Right lobe of liver (tissue), 6 donors: ENCODE measurements around the gene C3orf22. TPM values are rescaled to one million over a fixed set of nuclear protein-coding genes. Genes with fewer than 3 reads are reported as not detected.

Experiments used
- ATAC-seq, 4 donors: fragments of 200-7000 bp; cut with Tn5 transposase; one replicate each; pipeline ENCODE4 v1.9.1; 2020; ENCODE audit warnings: mild to moderate bottlenecking in 4 of 4, moderate library complexity in 4 of 4
- DNase-seq, 3 donors: peaks; one replicate each; pipeline ENCODE4 v3.0.0-alpha.2; 2020
- H3K27ac ChIP-seq, 3 donors: fragments of 200-600 bp; one replicate each; pipeline ENCODE4 v1.8.0; 2022
- H3K27me3 ChIP-seq, 2 donors: fragments of 200-600 bp; one replicate each; pipeline ENCODE4 v1.8.0; 2022
- H3K36me3 ChIP-seq, 4 donors: fragments of 200-600 bp; sonication (generic) in 1 of 4; one replicate each; pipeline versions ENCODE4 v1.5.1 to v1.8.0; 2017 to 2022; ENCODE audit warnings: control low read depth in 1 of 4
- H3K4me1 ChIP-seq, 4 donors: fragments of 200-600 bp; sonication (generic) in 1 of 4; one replicate each; pipeline versions ENCODE4 v1.5.1 to v1.8.0; 2017 to 2022; ENCODE audit warnings: control low read depth in 1 of 4
- H3K4me3 ChIP-seq, 3 donors: fragments of 200-600 bp; one replicate each; pipeline ENCODE4 v1.8.0; 2022
- H3K9me3 ChIP-seq, 4 donors: fragments of 200-600 bp; sonication (generic) in 1 of 4; one replicate each; pipeline versions ENCODE4 v1.5.1 to v1.8.0; 2017 to 2022; ENCODE audit warnings: control low read depth in 1 of 4
- CTCF ChIP-seq, 4 donors: fragments of 200-600 bp in 3 of 4; fragments of 450-650 bp in 1 of 4; IDR thresholded peaks; one replicate each; pipeline versions ENCODE4 v1.5.1 to v1.8.0; 2016 to 2022; ENCODE audit warnings: antibody characterized with exemption in 4 of 4, mild to moderate bottlenecking in 2 of 4
- POLR2A ChIP-seq: fragments of 450-650 bp; IDR thresholded peaks from one replicate; pipeline ENCODE4 v1.6.1; 2017; ENCODE audit warnings: antibody characterized with exemption, mild to moderate bottlenecking
- WGBS: methylation state at CpG from one replicate; pipeline ENCODE4 v1.1.6; 2018; ENCODE audit warnings: low coverage, low lambda C conversion rate; ENCODE audit not compliant: insufficient coverage; ENCODE audit errors: missing lambda C conversion rate; 5-methylcytosine and 5-hydroxymethylcytosine counted together
- intact Hi-C, 2 donors: fragments of 100-400 bp; cut with DNase I; formaldehyde crosslinking; loops; one replicate each; pipeline versions ENCODE4 v1.11.2 to v1.14.1; 2022
- total RNA-seq, 6 experiments: library from RNA; depleted of rRNA in 2 of 6; stranded (reverse); fragments of >200 nt in 2 of 6; fragmentation: NEBNext Ultra II Directional in 3 of 6; extraction: Animal tissue kit (Norgen Biotek cat#: 25700) in 3 of 6; gene quantifications; one replicate each; pipeline versions ENCODE4 v1.1.0 to v1.2.4, GENCODE V29; 2016 to 2023
- donor health status: DM: no; HTN: yes; CAD: no.
- donor health status: DM: no; HTN: no; CAD: no.
- donor health status: DM: no; HTN: no; CAD: no.
- donor health status: DM: no; HTN: yes; CAD: no.
- donor health status: DM: no; HTN: yes; CAD: no.

Gene C3orf22
- total RNA-seq, 6 experiments from 2014 or later = not detected

DNA sequence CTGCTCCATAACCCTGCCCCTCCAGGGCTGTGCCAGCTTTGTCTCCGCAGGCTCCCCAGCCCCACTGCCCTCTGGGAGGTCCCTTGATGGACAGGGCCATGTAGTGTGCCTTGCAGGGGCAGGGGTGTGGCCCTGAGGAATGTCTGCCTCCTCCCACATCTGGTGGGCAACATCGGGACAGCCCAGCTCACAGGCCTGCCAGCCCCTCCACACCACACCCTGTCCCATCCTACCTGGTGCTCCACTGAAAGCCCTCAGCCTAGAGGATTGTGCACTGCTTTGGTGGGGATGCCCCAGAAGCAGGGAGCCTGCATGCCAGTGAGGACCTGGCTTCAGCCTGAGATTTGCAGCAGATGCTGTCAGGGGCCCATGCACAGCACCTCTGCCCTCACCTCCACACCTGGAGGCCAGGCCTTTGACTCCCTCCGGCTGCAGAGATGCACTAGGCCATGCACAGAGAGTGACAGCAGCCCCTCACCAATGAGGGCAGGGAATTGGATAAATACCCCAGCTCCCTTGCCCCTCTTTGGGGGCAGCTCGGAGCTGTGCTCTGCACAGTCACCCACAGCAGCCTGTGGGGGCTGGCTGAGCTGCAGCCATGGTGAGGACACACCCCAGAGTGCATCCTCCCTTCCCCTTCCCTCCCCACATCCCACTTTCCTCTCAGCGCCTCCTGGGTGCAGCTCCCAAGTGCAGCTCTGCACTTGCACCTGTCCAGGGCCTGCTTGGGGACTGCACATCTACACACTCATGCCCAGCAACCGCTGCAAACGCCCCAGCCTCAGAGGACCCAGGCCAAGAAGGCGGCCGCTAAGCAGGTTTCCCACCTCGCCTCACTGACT, 2.7 kb downstream of the C3orf22 start:
- no peaks in the 10 kb centered on the region for H3K4me1 ChIP-seq
- ATAC-seq (no peak), DNase-seq (peak in 2 of 3 donors; percentile 5 to 43)
- no peaks in the 10 kb centered on the region for H3K27me3 ChIP-seq
- TF ChIP-seq CTCF (IDR thresholded peaks at IDR 0.05) (no peak), POLR2A (no peak)
- H3K9me3 ChIP-seq = no peaks in the 10 kb centered on the region
- H3K27ac ChIP-seq = no peak overlapping the region
- intact Hi-C loops = no loop called here
- no peak overlapping the region for H3K4me3 ChIP-seq
- WGBS = 81% methylated on average over 6 of the region's 10 CpGs
- H3K36me3 ChIP-seq = no peaks in the 10 kb centered on the region

DNA sequence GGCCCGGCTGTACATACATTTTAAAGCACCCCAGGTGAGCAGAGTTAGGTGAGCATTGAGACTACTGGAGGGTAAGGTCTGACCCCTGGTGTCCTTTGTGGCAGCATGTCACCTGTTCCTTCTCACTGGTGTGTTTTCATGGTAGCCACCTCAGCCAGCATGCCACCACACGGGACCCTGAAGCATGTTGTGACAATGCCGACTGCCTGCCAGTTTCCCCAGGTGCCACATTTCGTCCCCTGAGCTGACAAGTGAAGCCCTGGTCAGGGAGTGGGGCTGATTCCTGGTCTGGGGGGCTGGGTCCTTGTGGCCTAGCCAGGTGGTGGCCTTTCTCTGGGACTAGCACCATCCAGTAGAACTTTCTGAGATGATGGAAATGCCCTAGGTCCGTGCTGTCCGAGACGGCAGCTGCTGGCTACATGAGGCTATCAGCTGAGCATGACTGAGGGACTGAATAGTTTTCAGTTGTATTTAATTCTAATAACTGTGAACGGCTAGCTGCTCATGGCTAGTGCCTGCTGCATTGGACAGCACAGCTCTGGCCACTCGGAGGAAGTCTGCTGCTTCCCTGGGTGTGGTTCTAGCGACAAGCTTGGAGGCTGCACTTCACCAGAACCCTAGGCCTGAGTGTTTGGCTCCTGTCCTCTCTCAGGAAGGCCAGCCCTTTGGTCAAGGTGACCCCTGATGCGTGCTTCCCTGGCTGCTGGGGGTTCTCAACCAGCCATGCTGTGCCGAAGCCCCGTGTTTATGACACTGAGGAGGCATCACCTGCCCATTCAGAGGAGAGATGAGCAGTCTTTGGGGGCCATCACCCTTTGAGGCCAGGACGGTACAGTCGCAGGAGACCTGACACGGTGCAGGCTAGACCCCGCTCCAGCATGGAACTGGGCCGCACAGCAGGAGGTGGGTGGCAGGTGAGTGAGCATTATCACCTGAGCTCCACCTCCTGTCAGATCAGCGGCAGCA, 3.9 kb downstream of the C3orf22 start:
- Histone ChIP-seq H3K27ac (no peak overlapping the region), H3K27me3 (no peaks in the 10 kb centered on the region), H3K36me3 (no peaks in the 10 kb centered on the region), H3K4me1 (no peaks in the 10 kb centered on the region), H3K9me3 (no peaks in the 10 kb centered on the region), H3K4me3 (no peak overlapping the region)
- ATAC-seq (peak in 2 of 4 donors; percentile 29 to 47), DNase-seq (peak in 1 of 3 donors; percentile 8)
- no peak for TF ChIP-seq CTCF (IDR thresholded peaks at IDR 0.05)
- TF ChIP-seq POLR2A = no peak
- WGBS = 60% methylated on average over 1 of the region's 19 CpGs
- intact Hi-C loops = no loop called here

- ATAC-seq = no peak
- Histone ChIP-seq H3K36me3 (no peaks in the 10 kb centered on the region), H3K27me3 (no peaks in the 10 kb centered on the region), H3K9me3 (no peaks in the 10 kb centered on the region), H3K27ac (no peak overlapping the region), H3K4me3 (no peak overlapping the region), H3K4me1 (no peaks in the 10 kb centered on the region)
- DNase-seq = peak in 2 of 3 donors; percentile 13 to 41
- TF ChIP-seq CTCF (IDR thresholded peaks at IDR 0.05) (no peak), POLR2A (no peak)
- WGBS = 59% methylated on average over 6 of the region's 19 CpGs
- intact Hi-C loops = no loop called here
Observed at GRCh38 chr3:126553284-126554084, 5.2 kb downstream of the C3orf22 start.

GRCh38 chr3:126552688-126553283, 5.9 kb downstream of the C3orf22 start:
- intact Hi-C loops = no loop called here
- Histone ChIP-seq H3K36me3 (no peaks in the 10 kb centered on the region), H3K9me3 (no peaks in the 10 kb centered on the region), H3K27ac (no peak overlapping the region), H3K4me3 (no peak overlapping the region), H3K4me1 (no peaks in the 10 kb centered on the region), H3K27me3 (no peaks in the 10 kb centered on the region)
- 96% methylated on average over 5 of the region's 14 CpGs for WGBS
- ATAC-seq (no peak), DNase-seq (peak in 2 of 3 donors; percentile 10 to 41)
- TF ChIP-seq POLR2A = no peak
- no peak for TF ChIP-seq CTCF (IDR thresholded peaks at IDR 0.05)
